Central memory CD4-positive, alpha-beta T cell (primary cell): Measurements from ENCODE around the gene CEP57L1.
"Not testable (repeated sequence)": the region's sequence is repeated elsewhere in the genome, so short reads cannot be mapped to it uniquely, and the experiment has no call there.

Source experiments
- DNase-seq: peaks from one replicate; pipeline ENCODE4 v3.0.0; 2022

Gene CEP57L1

DNA sequence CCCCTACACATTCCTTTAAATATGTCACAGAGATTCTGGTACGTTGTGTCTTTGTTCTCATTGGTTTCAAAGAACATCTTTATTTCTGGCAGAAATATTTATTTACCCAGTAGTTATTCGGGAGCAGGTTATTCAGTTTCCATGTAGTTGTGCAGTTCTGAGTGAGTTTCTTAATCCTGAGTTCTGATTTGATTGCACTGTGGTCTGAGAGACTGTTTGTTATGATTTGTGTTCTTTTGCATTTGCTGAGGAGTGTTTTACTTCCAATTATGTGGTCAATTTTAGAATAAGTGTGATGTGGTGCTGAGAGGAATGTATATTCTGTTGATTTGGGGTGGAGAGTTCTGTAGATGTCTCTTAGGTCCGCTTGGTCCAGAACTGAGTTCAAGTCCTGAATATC, 17.4 kb downstream of the CEP57L1 start:
- DNase-seq = not testable (repeated sequence)

DNA sequence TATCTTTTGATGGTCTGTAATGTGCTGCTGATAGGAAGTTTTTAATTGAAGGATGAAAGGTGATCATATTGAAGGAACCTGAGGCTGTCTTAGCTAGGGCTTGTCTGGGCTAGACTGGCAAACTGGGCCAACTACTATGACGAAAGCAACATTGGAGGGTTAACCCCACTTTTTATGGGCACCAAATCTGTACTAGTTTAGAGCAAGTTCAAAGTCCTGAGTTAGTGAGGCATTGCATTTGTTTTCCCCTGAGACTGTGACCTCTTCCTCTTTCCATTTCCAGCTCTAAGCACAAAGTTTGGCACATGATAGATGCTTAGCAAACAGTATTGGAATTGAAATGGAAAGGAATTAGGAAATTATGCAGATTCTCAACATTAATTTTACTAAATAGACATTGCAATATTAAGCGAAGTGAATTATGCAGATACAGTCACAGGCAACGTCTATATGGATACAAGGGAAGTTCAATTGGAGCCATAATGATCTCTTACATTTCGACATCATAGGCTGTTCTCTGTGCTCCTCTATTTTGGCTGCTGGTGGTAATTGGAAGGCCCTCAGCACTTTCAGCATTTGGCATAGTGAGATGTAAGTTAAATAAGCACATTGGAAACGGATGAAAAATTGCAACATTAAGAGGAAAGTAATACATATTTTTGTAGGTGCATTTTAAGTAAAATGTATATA, 22.2 kb downstream of the CEP57L1 start:
- DNase-seq = no peak

DNA sequence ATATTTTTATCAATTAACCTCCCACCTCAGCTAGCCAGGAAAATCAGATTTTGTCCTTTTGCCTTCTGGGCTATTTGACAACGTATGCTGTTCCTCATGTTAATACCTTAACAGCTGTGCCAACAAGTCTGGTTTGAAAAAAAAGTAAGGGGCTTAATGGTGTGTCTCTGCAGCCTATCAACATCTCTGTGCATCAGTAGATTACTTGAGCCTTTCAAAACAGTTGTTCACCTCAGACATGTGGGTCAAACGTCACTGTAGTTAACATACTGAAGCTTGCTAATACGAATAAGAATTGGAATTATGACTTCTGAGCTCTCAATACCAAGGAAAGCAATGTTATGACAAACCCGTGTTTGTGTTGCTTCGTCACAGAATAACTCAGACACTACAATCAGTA, 23.0 kb downstream of the CEP57L1 start:
- DNase-seq = no peak

DNA sequence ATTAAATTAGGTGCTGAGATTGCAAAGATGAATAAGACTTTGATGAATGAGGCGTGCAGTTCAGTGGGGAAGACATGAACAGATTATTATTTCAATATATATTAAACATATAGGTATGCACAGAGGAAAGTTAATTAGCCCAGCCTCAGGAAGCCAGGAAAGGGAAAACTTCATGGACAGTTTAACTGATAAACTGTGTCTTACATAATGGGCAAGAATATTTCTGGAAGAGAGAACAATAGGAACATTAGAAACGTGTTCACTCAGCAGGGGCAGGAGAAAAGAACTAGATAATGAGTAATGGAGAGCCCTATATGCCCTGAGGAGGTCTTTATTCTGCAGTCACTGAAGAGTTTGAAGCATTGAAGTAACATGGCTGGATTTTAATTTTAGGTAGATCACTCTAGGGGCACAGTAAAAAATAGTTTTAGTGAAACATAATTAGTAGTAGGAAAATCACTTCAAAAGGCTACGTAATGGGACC, 23.6 kb downstream of the CEP57L1 start:
- DNase-seq = no peak

DNA sequence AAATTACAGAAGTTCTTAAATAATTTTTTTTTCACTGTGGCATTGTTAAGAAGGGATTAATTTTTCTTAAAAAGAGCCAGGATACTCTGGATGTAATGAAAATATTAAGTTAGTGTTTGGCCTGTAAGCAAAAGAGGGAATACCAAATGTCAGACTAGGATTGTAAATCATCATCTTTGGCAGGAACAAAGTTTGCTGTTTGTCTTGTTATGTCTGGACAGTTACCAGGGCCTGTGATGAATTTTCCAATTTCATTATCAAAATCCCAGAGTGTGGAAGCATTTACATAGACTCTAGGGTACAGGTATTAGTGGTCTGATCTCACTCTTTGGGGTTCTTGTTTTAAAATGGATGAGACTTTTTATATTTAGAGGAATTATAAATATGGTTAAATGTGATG, 26.1 kb downstream of the CEP57L1 start:
- no peak for DNase-seq

DNA sequence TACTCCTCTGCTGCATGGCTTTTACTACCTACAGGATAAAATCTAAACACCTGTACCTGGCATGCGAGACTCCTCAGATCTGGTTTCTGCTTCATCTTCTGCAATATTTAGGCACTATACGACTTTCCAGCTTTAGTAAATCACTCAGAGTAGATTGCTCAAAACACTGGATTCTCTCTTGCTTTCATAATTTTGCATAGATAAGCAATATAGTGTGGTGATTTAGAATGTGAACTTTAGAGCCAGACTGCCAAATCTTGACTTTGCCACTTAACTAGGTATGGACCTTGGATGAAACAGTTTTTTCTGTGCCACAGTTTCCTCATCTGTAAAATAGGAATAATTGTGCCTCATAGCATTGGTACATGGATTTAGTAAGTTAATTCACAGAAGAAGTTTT, 28.9 kb downstream of the CEP57L1 start:
- DNase-seq = no peak

DNA sequence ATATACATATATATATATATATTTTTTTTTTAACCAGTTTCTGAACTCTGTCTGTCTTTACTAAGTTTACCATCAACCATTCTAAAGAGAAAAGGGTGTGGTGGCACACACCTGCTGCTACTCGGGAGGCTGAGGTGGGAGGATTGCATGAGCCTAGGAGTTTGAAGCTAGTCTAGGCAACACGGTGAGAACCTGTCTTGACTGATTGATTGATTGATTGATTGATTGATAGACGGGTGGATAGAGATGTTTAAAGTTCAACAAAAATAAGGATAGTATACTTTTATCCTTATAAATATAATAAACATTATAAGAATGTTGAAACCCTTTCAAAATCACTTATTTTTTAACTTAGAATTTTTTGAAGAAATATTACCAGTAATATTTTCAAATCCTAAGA, 30.2 kb downstream of the CEP57L1 start:
- no peak for DNase-seq

DNA sequence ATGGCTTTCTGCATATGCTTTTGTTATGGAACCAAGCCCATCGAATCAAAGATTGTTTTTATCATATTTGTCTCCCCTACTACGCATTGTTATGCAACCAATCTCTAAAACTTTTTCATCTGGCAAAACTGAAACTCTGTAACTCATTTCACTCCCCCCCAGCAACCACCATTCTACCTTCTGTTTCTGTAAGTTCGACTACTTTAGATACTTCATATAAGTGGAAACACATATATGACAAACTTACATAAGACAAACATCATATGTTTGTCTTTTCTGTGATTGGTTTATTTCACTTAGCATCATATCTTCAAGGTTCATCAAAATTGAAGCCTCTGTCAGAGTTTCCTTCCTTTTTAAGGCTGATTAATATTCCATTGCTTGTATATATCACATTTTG, 34.8 kb downstream of the CEP57L1 start:
- DNase-seq = no peak

DNA sequence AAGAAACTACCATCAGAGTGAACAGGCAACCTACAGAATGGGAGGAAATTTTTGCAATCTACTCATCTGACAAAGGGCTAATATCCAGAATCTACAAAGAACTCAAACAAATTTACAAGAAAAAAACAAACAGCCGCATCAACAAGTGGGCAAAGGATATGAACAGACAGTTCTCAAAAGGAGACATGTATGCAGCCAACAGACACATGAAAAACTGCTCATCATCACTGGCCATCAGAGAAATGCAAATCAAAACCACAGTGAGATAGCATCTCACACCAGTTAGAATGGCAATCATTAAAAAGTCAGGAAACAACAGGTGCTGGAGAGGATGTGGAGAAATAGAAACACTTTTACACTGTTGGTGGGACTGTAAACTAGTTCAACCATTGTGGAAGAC, 40.3 kb downstream of the CEP57L1 start:
- DNase-seq = not testable (repeated sequence)

DNA sequence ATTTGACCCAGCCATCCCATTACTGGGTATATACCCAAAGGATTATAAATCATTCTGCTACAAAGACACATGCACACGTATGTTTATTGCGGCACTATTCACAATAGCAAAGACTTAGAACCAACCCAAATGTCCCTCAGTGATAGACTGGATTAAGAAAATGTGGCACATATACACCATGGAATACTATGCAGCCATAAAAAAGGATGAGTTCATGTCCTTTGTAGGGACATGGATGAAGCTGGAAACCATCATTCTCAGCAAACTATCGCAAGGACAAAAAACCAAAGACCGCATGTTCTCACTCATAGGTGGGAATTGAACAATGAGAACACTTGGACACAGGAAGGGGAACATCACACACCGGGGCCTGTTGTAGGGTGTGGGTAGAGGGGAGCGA, 40.7 kb downstream of the CEP57L1 start:
- not testable (repeated sequence) for DNase-seq

DNA sequence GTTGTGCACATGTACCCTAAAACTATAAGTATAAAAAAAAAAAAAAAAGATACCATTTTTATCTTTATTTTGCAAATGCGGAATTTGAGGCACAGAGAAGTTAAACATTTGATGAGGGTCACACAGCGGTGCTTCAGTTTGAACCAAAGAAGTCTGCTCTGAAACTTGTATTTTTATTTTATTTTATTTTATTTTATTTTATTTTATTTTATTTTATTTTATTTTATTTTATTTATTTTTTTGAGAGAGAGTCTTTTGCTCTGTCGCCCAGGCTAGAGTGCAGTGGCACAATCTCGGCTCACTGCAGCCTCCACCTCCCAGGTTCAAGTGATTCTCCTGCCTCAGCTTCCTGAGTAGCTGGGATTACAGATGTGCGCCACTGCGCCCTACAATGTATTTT, 41.2 kb downstream of the CEP57L1 start:
- not testable (repeated sequence) for DNase-seq

DNA sequence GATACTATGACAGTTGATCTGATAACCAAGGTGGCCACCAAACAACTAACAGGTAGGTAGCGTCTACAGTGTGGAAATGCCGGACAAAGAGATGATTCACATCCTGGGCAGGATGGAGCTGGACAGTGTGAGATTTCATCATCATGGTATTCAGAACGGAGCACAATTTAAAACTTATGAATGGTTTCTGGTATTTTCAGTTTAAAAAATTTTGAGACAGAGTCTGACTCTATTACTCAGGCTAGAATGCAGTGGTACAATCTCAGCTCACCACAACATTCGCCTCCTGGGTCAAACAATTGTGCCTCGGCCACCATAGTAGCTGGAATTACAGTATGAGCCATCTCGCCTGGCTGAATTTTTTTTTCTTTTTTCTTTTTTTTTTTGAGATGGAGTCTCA, 43.8 kb downstream of the CEP57L1 start:
- no peak for DNase-seq

DNA sequence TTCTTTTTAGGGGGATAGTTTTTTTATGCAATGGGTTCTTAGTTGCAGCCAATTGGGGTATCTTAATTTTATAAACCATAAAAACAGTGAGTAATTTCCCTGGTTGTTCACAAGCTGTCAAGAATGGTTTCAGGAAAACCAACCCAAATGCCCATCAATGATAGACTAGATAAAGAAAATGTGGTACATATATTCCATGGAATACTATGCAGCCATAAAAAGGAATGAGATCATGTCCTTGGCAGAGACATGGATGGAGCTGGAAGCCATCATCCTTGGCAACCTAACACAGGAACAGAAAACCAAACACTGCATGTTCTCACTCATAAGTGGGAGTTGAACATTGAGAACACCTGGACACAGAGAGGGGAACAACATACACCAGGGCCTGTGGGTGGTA, 46.8 kb downstream of the CEP57L1 start:
- DNase-seq = not testable (repeated sequence)

DNA sequence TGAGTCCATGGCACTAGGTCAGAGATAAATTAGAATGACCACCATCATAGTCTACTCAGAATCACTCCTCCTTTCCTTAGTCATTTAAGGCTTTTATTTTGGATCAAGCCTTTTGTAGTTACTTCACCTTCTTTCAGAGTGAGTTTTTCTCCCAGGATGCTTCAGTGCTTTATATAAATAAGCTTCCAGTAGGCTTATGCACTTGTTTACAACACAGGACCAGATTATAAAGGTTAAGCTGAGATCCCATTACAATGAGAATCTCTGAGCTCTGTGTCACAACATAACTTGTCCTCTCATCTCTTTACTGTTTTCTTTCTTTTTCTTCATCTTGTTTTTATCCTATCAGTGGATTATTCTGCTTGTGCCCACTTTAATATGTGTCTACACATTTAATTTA, 47.9 kb downstream of the CEP57L1 start:
- DNase-seq = no peak

DNA sequence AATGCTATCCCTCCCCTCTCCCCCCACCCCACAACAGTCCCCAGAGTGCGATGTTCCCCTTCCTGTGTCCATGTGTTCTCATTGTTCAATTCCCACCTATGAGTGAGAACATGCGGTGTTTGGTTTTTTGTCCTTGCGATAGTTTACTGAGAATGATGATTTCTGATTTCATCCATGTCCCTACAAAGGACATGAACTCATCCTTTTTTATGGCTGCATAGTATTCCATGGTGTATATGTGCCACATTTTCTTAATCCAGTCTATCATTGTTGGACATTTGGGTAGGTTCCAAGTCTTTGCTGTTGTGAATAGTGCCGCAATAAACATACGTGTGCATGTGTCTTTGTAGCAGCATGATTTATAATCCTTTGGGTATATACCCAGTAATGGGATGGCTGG, 52.9 kb downstream of the CEP57L1 start:
- not testable (repeated sequence) for DNase-seq

DNA sequence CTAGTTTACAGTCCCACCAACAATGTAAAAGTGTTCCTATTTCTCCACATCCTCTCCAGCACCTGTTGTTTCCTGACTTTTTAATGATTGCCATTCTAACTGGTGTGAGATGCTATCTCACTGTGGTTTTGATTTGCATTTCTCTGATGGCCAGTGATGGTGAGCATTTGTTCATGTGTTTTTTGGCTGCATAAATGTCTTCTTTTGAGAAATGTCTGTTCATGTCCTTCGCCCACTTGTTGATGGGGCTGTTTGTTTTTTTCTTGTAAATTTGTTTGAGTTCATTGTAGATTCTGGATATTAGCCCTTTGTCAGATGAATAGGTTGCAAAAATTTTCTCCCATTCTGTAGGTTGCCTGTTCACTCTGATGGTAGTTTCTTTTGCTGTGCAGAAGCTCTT, 53.4 kb downstream of the CEP57L1 start:
- not testable (repeated sequence) for DNase-seq

DNA sequence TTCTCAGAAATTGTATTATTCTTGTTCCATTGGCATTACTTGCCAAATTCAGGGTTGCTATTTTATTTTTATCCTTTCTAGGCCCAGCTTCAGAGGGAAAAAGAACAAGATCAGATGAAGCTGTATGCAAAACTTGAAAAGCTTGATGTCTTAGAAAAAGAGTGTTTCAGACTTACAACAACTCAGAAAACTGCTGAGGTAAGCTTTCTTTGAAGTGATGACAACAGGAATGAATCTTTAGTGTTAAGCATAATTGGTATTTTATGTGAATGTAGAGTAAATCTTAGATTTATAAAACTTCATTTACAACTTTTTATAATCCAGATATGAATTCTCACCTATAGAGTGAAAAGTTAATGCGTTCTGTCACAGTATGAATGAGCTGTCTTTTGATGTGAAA, 58.4 kb downstream of the CEP57L1 start:
- DNase-seq = no peak

DNA sequence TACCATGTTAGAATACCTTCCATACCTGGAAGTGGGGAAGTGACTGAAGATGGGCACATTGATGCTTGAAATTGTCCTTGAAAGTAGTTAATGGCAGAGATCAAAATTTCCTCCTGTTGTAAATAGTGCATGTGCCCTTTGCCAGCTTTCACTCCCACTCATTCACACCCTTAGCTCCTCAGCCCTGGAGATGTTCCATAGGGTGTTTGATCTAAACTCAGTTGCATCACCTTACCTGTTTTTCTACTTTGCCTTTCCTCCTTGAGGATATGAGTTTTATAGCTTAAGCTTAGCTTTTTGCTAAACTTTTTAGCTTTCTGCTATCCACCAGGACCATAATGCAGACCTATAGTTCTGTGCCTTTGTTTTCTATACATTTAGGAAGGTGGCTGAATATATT, 69.0 kb downstream of the CEP57L1 start:
- DNase-seq = no peak

DNA sequence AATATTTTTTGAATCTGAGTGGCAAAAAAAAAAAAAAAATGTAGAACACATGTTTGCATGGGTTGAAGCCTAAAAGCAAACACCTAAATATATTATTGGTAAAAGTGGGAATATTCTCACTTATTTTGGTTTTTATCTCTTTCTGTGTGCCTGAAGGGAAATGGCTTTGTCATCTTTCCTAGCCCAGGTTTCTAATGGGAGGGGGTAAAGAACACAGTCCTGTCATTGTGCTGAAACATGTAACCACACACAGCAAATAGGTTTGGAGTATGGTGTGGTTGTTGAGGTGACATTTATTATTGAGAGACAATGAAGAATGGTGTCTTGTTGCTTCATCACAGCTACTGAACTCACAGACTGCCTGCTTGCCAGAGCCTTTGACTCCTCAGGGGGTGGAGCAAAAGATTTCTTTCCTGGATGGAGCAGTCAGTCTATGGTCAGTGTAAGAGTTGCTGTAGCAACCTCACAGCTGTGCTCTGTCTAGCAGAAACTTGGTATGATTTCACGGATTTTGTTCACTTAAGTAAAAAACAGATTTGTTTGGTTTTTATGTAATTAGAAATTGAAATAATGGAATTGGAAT, 70.2 kb downstream of the CEP57L1 start:
- DNase-seq = no peak

DNA sequence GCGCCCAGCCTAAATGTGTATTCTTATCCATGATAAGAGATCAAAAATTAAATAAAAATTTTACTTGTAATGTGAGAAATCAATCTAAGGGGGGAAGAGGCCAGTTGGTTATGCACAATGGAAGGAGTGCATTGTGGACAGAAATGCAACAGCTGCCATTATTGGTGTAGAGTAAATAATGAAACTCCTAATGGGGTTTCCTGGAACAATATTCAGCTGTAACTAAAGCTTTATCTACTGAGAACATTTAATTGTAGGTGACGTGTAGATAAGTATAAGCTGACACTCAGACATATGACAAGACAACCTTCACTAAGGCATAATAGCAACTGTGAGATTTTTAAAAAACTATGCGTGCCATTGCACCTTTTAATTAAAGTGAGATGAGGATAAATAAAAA, 71.4 kb downstream of the CEP57L1 start:
- no peak for DNase-seq

DNA sequence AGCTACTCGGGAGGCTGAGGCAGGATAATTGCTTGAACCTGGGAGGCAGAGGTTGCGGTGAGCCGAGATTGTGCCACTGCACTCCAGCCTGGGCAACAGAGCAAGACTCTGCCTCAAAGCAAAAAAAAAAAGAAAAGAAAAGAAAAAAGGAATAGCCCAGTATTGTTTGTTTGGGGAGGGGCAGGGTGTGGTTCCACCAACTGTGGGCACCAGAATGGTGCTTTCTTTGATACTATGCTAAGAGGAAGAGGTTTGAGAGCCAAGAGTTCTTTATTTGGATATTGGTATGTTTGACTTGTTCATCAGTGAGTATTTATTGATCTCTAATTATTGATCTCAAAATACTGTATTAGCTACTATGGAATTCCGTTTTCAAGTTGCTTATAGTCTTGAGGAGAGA, 72.3 kb downstream of the CEP57L1 start:
- DNase-seq = no peak

DNA sequence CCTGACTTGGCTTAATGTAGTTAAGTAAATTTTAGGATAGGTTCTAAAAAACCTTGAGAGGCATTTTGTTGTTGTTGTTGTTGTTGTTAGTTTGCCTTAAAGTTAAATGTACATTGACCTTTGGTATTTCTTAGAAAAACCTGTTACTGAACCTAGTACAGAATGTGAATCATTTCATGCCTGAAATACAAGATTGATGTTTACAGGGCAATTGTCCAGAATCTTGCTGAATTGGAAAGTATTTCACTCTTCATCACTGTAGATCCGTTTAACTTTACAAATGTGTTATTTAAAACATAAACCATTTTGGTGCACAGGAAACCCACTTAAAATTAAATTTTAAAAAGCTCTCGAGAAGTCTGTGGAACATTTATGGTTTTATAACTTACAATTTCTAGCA, 75.0 kb downstream of the CEP57L1 start:
- DNase-seq = no peak

DNA sequence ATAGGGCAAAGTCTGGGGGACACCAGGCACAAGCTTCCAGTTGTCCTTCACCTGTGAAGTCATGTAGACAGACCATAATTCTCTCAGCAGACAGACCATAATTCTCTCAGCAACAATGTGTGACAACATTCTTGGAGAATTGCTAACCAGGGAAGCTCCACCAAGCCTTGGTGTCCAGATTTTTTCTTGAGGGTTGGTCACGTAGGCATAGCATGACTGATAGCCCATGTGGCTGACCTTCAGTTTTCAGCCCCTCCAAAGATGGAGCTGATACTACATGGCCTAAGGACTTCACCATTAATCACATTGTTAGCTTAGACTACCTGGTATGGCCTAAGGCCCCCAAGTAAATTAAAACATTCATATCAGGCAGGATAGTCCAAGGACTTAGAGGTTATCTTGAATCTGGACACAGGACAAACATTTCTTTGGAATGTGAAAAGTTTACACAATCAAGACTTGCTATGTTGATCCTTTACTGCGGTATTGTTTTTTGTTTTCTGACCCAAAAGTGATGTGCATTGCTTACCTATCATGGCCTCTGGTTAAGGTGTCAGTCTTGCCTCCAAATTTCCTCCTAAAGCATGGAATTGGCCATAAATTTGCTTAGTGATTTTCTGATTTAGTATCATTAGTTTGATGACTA, 76.9 kb downstream of the CEP57L1 start:
- DNase-seq = no peak

DNA sequence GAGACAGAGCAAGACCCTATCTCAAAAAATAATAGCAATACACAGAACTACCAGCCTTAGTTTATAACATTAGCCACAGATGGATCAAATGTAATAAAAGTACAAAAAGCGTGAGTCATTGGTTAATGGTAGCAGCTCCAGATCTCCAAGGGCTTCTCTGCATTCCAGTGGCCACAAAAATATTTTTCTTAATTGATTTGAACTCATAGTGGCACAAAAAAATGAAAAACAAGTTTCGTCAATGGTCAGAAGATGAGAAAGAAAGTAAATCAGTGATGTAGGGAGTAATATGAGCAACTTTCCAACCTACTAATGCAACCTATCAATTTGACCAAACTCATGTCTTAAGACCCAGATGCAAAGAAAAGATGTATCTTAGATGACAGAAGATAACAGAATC, 79.6 kb downstream of the CEP57L1 start:
- no peak for DNase-seq
